Stimulated activated CD4-positive, alpha-beta T cell treated with anti-CD3 and anti-CD28 coated beads, Interleukin-4, amount 100 ng/mL, for 48 hours (primary cell): ENCODE results near the gene NFIX.
A peak's percentile ranks its signal among the peaks of the same experiment; 100 is the strongest.
"Not testable (repeated sequence)": the region's sequence is repeated elsewhere in the genome, so short reads cannot be mapped to it uniquely, and the experiment has no call there.

Experiments
- DNase-seq, 2 donors: peaks; one replicate each; pipeline ENCODE4 v3.0.0-alpha.2; 2020; ENCODE audit warnings: low read depth in 2 of 2

The NFIX gene

DNA sequence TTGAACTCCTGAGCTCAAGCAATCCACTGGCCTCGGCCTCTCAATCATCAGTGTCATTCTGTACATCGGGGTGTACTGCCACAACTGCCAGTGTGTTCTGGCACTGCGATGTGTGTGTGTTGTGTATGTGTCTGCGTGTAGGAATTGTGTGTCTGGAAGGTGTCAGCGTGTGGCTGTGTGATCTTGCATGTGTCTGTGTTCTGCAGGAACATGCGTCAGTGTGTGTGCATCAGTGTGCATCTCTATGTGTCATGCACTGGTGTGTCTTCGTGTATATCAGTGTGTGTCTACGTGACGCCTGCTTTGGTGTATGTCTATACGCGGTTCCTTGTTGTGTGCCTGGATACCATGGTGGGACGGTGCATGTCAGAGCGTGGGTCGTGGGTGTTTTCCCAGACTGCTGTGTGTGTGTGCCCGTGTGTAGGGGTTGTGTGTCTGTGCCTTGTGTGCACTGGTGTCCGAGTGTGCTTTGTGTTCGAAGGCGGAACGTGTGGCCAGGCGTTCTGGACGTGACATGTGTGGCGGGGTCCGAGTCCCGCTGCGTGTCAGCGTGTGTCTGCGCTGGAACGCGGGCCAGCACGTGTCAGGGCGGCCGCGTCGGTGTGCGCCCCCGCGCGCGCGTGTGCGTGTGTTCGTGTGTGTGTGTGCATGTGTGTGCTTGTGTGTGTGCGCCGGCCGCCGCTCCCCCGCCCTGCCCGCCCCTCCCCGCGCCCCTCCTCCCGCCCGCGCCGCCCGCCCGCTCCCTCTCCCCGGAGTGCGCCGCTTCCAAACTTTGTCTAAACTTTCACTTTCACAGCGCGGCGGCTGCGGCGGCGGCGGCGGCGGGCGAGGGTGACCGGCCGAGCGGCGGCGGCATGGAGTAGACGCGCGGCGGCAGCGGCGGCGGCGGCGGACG lies at the start of gene NFIX:
NFIX (plus strand) TSS at position 775 of the 895 bp plus-strand sequence. CDS start 363 bp downstream, outside the sequence.
- DNase-seq, result peak in 1 of 2 donors; percentile 43

DNA sequence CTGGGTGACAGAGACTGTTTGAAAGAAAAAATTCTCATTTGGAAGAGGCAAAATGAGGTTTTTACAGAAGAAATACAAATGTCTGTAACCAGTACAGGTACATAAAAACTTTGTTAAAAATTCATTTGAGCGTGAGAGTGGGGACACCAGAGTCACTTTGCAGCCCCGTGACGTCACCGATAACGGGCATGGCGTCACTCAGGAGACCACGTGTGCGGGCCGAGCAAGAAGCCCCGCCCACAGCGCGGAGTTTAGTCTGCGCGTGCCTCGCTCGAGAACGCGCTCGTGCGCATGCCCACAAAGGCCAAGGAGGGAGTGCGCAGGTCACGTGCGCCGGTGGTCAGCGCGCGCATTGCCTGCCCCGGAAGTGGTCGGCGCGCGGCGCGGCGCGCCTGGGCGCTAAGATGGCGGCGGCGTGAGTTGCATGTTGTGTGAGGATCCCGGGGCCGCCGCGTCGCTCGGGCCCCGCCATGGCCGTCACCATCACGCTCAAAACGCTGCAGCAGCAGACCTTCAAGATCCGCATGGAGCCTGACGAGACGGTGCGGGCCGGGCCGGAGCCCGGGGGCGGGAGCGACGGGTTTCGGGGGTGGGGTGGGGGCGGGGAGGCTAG lies 49.7 kb upstream of the NFIX start, which contains the start of gene RAD23A:
RAD23A (plus strand) TSS at position 384 of the 613 bp plus-strand sequence; CDS start at position 471, 87 bp downstream.
- DNase-seq, result peak; percentile 98 to 99

DNA sequence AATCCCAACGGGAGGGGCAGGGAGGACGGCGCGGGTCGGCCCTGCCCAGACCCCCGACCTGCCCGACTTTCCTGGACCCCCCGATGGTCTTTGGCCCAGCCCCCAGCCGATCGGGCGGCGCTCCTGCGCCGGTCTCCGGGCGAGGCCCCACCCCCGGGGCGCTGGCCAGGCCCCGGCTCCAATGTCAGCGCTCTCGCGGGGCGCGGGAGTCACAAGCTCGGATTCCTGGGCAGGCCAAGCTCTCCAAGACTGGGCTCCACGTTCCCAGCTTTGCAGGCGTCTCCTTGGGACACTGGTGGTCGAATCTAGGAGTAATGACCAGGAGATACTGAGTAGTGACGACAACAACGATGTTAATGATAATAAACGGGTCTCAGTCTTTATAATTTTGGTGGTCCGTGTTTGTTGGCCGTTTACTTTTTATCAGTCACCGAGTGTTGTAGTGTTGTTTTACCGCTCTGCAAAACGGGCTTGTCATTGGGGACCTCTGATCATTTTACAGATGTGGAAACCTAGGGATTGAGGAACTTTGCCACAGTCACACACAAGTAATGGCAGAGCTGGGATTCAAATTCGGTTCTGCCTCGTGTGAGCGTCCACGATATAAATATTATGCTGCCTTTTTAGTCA lies 49.1 kb upstream of the NFIX start:
- DNase-seq, result peak; percentile 44 to 54

DNA sequence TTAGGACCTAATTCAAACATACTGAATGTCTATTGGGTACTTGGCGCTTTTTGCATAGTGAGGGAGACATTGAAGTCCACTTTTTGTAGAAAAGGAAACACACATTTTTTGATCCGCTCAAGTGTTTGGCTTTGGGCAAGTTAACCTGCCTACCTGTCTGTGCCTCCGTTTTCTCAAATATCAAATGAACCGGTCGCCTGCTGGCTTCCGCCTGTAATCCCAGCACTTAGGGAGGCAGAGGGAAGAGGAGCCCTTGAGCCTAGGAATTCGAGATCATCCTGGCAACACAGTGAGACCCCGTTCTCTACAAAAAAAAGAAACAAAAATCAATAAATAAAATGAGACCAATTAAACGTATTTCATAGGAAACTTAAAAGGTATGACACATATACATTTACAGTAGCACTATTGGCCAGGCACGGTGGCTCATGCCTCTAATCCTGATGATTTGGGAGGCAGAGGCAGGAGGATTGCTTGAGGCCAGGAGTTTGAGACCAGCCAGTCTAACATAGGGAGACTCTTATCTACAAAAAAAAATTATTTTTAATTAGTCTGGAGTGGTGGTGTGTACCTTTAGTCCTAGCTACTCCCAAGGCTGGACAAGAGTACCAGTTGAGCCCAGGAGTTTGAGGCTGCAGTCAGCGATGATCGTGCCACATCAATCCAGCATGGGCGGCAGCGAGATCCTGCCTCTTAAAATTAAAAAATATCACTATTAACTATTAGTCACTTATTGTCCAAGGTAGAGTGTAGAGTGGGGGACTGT lies 48.4 kb upstream of the NFIX start:
- DNase-seq, result no peak

DNA sequence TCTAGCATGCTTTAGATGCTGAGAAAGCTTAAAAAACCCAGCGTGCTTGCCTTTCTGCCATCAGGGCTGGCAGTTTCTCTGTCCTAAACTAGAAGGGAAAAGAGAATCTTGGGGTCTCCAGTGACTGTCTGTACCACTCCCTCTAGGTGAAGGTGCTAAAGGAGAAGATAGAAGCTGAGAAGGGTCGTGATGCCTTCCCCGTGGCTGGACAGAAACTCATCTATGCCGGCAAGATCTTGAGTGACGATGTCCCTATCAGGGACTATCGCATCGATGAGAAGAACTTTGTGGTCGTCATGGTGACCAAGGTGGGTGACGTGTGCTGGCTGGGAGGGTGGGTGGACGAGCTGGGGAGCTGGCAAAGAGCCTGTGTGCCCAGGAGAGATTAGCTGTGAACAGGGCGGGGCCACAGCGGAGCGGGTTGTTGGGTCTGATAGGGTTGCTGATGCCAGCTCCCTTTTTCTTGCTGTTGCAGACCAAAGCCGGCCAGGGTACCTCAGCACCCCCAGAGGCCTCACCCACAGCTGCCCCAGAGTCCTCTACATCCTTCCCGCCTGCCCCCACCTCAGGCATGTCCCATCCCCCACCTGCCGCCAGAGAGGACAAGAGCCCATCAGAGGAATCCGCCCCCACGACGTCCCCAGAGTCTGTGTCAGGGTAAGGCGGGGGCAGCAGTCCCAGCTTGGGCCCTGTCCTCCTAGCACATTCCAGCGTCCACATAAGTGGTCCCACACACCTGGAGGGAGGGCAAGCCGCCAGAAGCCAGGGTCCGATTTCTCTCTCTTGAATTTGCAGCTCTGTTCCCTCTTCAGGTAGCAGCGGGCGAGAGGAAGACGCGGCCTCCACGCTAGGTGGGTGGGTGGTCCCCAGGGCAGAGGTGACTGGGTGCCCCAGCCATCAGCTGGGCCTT lies 47.3 kb upstream of the NFIX start:
- no peak for DNase-seq

DNA sequence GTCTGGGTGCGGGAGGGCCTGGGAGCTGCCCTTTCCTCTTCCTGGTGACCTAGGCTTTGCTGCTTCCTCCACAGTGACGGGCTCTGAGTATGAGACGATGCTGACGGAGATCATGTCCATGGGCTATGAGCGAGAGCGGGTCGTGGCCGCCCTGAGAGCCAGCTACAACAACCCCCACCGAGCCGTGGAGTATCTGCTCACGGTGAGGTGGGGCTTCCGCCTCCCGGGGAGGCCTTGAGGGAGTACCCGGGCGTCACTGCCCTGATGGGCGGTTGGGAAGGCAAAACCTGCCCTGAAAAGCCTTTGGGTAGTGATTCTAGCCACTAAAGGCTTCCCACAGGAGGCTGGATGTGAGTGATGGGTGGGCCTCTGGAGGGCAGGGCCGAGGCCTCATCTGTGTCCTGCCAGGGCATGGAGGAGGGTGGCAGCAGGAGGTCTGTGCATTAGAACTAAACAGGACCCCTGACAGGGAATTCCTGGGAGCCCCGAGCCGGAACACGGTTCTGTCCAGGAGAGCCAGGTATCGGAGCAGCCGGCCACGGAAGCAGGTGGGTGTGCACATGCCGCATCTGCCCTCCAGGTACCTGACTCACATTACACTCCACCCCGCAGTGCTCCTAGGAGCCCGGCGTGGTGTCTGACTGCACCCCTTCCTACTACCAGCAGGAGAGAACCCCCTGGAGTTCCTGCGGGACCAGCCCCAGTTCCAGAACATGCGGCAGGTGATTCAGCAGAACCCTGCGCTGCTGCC lies 46.5 kb upstream of the NFIX start:
- DNase-seq, result no peak

DNA sequence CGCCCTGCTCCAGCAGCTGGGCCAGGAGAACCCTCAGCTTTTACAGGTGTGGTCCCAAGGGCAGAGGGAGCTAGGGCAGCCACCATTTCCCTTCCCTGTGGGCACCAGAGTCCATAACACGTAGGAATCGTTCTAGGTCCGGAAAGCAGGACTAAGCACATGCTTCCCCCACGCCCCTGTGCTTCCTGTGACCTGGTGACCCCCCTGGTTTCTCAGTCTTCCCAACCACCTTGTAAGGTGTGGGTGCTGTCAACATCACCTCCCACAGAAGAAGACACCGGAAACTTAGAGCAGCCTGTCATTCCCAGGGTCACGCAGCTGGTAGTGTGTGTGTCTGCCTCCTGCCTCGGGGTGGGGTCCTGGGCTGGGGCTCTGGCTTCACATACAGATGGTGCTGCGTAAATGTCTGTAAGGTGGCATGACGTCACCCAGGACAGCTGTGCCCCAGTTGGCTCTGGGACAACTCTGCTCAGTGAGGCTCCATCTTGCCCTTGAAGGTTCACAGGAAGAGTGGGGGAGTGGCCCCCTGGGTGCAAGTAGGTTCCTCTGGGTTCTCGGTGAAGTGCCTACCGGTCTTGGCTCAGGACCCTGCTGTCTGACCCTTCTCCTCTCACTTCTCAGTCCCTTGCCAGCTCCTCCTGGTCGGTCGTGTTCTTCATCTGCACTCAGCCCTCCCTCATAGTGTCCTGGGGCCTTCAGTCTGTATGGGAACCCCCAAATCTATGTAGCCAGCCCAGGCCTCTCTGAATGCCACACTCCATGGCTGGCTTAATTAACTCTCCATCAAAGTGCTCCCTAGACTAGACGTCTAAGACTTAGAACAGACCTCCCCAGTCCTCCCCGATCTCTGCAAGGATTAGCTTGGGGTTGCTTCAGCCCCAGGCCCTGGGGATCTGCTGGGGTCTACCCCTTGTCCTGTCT lies 45.7 kb upstream of the NFIX start:
- no peak for DNase-seq

DNA sequence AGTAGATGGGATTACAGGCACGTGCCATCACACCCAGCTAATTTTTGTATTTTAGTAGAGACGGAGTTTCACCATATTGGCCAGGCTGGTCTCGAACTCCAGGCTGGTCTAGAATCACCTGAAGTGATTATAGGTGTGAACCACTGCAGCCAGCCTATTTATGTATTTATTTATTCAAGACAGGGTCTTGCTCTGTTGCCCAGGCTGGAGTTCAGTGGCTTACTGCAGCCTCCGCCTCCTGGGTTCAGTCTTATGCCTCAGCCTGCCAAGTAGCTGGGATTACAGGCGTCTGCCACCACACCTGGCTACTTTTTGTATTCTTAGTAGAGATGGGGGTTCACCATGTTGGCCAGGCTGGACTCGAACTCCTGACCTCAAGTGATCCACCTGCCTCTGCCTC lies 43.2 kb upstream of the NFIX start:
- DNase-seq, result not testable (repeated sequence)

DNA sequence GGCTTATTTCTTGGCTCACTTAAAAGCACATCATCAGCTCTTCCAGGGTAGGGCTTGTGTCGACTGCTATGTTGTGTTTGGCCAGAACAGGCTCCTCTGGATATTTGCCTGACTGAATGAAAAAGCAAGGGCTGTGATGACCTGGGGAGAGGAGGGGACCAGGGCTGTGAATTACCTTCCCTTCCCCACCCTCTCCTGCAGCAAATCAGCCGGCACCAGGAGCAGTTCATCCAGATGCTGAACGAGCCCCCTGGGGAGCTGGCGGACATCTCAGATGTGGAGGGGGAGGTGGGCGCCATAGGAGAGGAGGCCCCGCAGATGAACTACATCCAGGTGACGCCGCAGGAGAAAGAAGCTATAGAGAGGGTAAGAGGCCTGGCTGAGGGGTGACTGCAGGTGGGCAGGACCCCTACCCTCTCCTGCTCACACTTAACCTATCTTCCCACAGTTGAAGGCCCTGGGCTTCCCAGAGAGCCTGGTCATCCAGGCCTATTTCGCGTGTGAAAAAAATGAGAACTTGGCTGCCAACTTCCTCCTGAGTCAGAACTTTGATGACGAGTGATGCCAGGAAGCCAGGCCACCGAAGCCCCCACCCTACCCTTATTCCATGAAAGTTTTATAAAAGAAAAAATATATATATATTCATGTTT lies 42.7 kb upstream of the NFIX start:
- DNase-seq, result no peak

DNA sequence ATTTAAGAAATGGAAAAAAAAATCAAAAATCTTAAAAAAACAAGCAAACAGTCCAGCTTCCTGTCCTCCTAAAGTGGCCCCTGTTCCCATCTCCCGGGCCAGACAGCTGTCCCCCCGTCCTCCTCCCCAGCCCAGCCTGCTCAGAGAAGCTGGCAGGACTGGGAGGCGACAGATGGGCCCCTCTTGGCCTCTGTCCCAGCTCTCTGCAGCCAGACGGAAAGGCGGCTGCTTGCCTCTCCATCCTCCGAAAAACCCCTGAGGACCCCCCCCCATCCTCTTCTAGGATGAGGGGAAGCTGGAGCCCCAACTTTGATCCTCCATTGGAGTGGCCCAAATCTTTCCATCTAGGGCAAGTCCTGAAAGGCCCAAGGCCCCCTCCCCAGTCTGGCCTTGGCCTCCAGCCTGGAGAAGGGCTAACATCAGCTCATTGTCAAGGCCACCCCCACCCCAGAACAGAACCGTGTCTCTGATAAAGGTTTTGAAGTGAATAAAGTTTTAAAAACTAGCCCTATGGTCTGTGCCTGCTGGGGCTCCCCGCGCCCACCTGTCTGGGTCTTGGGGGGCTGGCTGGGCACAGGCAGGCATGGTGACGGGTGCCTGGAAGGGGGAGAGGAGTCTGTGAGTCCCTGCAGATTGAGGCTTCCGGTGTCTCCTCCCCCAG lies 42.0 kb upstream of the NFIX start:
- no peak for DNase-seq

DNA sequence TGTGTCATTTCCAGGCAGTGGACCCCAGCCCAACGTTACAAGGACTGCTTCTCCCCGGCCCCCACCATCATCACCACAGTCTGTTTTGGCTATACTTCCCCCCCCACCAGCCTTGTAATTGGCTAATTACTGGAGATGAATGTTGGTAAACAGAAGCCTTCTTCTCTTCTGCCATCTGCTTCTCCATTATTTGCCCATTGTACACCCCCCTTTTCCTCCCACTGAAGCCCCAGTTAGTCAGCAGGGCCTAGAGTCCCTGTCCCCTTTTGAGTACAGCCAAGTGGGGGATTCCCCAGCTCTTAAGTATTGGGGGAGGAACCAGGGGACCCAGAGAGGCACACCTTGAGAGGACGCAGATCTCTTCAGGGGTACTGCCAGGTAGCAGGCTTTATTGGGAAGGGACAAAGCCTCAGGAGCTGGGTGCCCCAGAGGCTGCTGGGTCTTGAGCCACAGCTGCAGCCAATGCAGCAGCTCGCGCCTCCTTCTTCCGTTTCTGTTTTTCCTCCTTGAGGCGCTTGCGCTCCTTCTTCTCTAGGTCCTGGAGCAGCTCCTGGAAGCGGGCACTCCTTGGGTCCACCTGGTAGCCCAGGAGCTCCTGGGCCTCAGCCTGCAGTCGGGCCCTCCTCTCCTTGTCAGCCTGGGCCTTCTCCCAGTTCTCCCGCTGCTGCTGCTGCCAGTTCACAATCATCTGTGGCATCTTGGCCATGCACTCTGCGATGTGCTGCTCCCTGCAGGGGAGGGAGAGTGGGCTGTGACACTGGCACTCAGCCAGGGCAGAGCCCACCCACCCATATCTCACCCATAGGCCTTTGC lies 41.3 kb upstream of the NFIX start:
- DNase-seq, result no peak

DNA sequence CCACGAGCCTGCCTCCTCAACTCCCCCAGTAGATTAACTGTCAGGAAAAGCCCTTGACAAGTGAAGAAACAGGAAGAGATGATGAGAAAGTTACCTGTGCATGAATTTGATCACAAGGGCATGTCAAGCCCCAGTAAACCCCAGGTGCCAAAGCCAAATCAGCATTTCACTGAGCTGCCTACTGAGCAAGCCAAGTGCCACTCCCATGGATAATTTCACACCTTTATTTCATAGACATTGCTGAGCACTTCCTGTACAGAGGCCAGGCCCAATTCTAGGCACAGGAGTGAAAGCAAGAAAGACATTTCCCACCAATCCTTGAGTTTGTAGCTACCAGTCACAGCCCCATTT lies 40.7 kb upstream of the NFIX start:
- no peak for DNase-seq

DNA sequence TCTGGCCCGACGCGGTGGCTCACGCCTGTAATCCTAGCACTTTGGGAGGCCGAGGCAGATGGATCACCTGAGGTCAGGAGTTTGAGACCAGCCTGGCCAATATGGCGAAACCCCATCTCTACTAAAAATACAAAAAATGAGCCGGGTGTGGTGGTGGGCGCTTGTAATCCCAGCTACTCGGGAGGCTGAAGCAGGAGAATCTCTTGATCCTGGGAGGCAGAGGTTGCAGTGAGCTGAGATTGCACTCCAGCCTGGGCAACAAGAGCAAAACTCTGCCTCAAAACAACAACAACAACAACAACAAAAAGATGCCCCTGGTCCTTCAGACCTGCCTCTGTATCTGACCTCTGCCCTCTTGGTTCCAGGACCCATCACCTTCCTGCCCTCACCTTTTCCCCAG lies 39.7 kb upstream of the NFIX start:
- DNase-seq, result not testable (repeated sequence)

DNA sequence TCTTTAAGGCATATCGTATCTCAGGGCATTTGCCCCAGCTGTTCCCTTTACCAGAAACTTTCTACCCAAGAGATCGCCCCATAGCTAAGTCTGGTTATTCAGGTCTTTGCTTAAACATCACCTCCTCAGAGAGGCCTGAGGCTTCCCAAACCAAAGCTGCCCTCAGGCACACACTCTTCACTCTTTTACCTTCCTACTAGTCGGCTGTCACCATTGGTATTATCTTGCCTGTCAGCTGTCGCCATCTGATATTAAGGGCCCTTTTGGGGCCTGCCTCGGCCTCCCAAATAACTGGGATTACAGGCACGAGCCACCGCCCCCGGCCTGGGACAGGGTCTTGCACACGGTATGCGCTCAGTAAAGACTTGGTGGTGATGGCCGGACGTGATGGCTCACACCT lies 39.3 kb upstream of the NFIX start:
- DNase-seq, result no peak

DNA sequence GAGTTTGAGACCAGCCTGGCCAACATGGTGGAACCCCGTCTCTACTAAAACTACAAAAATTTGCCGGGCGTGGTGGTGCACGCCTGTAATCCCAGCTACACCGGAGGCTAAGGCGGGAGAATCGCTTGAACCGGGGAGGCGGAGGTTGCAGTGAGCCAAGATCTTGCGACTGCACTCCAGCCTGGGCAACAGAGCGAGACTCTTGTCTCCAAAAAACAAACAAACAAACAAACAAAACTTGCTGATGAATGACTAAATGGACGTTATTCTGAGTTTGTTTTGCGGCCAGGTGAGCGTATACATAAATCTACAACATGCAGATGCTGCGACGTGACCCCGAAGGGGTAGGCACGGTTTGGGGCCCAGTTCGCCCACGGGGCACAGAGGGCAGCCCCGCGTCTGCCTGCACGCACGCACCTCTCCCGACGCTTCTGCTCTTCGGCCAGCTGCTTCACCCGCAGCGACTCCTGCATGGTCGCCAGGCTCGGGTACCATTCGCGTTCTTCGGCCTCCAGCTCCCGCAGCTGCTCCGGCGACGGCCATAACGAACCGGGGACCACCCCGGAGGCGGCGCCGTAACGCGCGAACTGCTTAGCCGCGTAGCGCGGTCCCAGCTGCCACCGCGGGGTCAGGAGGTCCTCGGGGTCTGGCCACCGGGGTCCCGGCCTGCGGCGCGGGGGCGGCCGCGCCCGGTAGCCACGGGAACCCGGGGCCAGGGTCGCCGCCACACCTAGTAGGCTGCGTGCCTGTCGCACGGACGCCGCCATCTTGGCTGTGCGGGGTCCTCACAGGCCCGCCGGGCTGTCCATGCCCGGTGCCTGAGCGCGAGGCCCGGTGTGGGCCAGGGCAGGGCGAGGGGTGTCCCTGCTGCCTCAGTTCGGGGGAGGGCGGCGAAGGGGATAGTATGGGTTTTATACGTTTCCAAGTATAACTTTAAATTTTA lies 38.6 kb upstream of the NFIX start, which contains the start of gene GADD45GIP1:
GADD45GIP1 (minus strand) TSS at position 778 of the 943 bp plus-strand sequence; CDS start at position 767, 11 bp downstream.
- peak; percentile 80 to 82 for DNase-seq
